OCI-LY7 (cell line): ENCODE data around the gene KCNJ15. TPM values are rescaled to one million over a fixed set of nuclear protein-coding genes. Genes with fewer than 3 reads are reported as not detected.

ENCODE experiments used
- BruUV-seq: library from RNA; stranded (reverse); fragments of 400-500 nt; replicated peaks from 2 replicates; lab custom pipeline; 2021; lab: Mats Ljungman, UMichigan
- CTCF ChIA-PET: fragments of 300-600 bp; sonication (Branson Sonifier 250); formaldehyde crosslinking; loops from one replicate; lab custom pipeline; 2022; ENCODE audit warnings: antibody characterized with exemption; ENCODE audit not compliant: unreplicated experiment; lab: Charles Lee
- POLR2A ChIA-PET: fragments of 300-600 bp; sonication (Branson Sonifier 250); formaldehyde crosslinking; loops from one replicate; lab custom pipeline; 2022; ENCODE audit warnings: antibody characterized with exemption; lab: Charles Lee
- DNase-seq: peaks from one replicate; pipeline ENCODE4 v3.0.0-alpha.2; 2015; ENCODE audit warnings: low spot score
- H2AFZ ChIP-seq: fragments of 200-600 bp; sonication (generic), shearing (Covaris generic); 2 replicates; pipeline ENCODE4 v1.6.1; 2014; ENCODE audit warnings: mild to moderate bottlenecking, antibody characterized with exemption, low read length, moderate library complexity
- H3K27ac ChIP-seq: fragments of 200-600 bp; sonication (generic); 2 replicates; pipeline ENCODE4 v1.5.1; 2014; ENCODE audit warnings: mixed run types, low read depth, mild to moderate bottlenecking, moderate library complexity, low read length, inconsistent platforms; ENCODE audit not compliant: poor library complexity, severe bottlenecking
- H3K36me3 ChIP-seq: fragments of 200-600 bp; sonication (generic); 2 replicates; pipeline ENCODE4 v1.6.1; 2014; ENCODE audit warnings: mild to moderate bottlenecking, antibody characterized with exemption, low read length, moderate library complexity, mixed read lengths; ENCODE audit not compliant: insufficient read depth
- H3K4me1 ChIP-seq: fragments of 200-600 bp; sonication (generic); 2 replicates; pipeline ENCODE4 v1.5.1; 2014; ENCODE audit warnings: mild to moderate bottlenecking, low read length; ENCODE audit not compliant: insufficient read depth, poor library complexity, severe bottlenecking
- H3K4me2 ChIP-seq: fragments of 200-600 bp; sonication (generic); 2 replicates; pipeline ENCODE4 v1.6.1; 2014; ENCODE audit warnings: mild to moderate bottlenecking, low read length
- H3K4me3 ChIP-seq: fragments of 200-600 bp; sonication (generic); 2 replicates; pipeline ENCODE4 v1.5.1; 2014; ENCODE audit warnings: mild to moderate bottlenecking, low read depth, low read length; ENCODE audit not compliant: poor library complexity, severe bottlenecking
- H3K79me2 ChIP-seq: fragments of 200-600 bp; sonication (generic); 2 replicates; pipeline ENCODE4 v1.6.1; 2016; ENCODE audit warnings: low read depth, mild to moderate bottlenecking, low read length, moderate library complexity, mixed read lengths; ENCODE audit not compliant: insufficient read depth
- H3K9me2 ChIP-seq: fragments of 200-600 bp; sonication (generic); 2 replicates; pipeline ENCODE4 v1.6.1; 2016; ENCODE audit warnings: mild to moderate bottlenecking, low read length, mixed read lengths; ENCODE audit not compliant: insufficient read depth
- H3K9me3 ChIP-seq: fragments of 200-600 bp; sonication (generic); 2 replicates; pipeline ENCODE4 v1.6.1; 2014; ENCODE audit warnings: mild to moderate bottlenecking, mixed run types, low read length, mixed read lengths
- H4K20me1 ChIP-seq: fragments of 200-600 bp; sonication (generic); 2 replicates; pipeline ENCODE4 v1.6.1; 2014; ENCODE audit warnings: mild to moderate bottlenecking, antibody characterized with exemption, low read length, moderate library complexity, mixed read lengths; ENCODE audit not compliant: insufficient read depth
- CTCF ChIP-seq: fragments of 200-600 bp; sonication (generic); conservative IDR thresholded peaks from 2 replicates; pipeline ENCODE4 v1.5.1; 2014; ENCODE audit warnings: mild to moderate bottlenecking, antibody characterized with exemption, low read length, moderate library complexity, mixed read lengths
- EZH2phosphoT487 ChIP-seq: fragments of 200-600 bp; sonication (generic); IDR thresholded peaks from 2 replicates; pipeline ENCODE4 v1.6.1; 2018; ENCODE audit warnings: low read depth, borderline replicate concordance, mild to moderate bottlenecking, mixed run types, antibody characterized with exemption, low read length, moderate library complexity, mixed read lengths
- intact Hi-C: fragments of 100-400 bp; cut with micrococcal nuclease; formaldehyde crosslinking; loops from one replicate; pipeline ENCODE4 v1.10.0; 2022; ENCODE audit not compliant: unreplicated experiment
- total RNA-seq, 2 experiments: library from RNA; depleted of rRNA in 1 of 2; stranded (reverse); fragments of >200 nt in 1 of 2; shearing (Covaris generic) in 1 of 2; gene quantifications; 2 replicates each; pipeline ENCODE4 v1.2.3, GENCODE V29; 2014 to 2022

Gene KCNJ15
- total RNA-seq, 2 experiments from 2014 or later = not detected

- no peaks in the 10 kb centered on the region for H3K79me2 ChIP-seq
- BruUV-seq = no TSS peak
- no peak overlapping the region for H3K4me3 ChIP-seq
- no peak overlapping the region for H3K4me2 ChIP-seq
- no peaks in the 10 kb centered on the region for H3K9me3 ChIP-seq
- no peak overlapping the region for H3K27ac ChIP-seq
- H4K20me1 ChIP-seq = no peaks in the 10 kb centered on the region
- H3K4me1 ChIP-seq = no peaks in the 10 kb centered on the region
- ChIA-PET CTCF (no interaction called here), POLR2A (no interaction called here)
- no peaks in the 10 kb centered on the region for H3K9me2 ChIP-seq
- TF ChIP-seq EZH2phosphoT487 = no peak
- no peak for TF ChIP-seq CTCF
- H3K36me3 ChIP-seq = no peaks in the 10 kb centered on the region
- no peak for DNase-seq
- H2AFZ ChIP-seq = no peak overlapping the region
- intact Hi-C loops = no loop called here
Observed at GRCh38 chr21:38333301-38334272, 76.8 kb downstream of the KCNJ15 start.

- POLR2A ChIA-PET = interaction anchor here (0.8 kb wide), 1 partner anchor 61 kb away, joined by 3 read pairs; no protein-coding TSS in a partner anchor
- no peak for DNase-seq
- intact Hi-C loops = no loop called here
- H2AFZ ChIP-seq = no peak overlapping the region
- H3K4me2 ChIP-seq = no peak overlapping the region
- H3K27ac ChIP-seq = no peak overlapping the region
- no peaks in the 10 kb centered on the region for H3K79me2 ChIP-seq
- TF ChIP-seq CTCF = no peak
- TF ChIP-seq EZH2phosphoT487 = no peak
- H3K36me3 ChIP-seq = no peaks in the 10 kb centered on the region
- no peaks in the 10 kb centered on the region for H3K9me3 ChIP-seq
- H4K20me1 ChIP-seq = no peaks in the 10 kb centered on the region
- CTCF ChIA-PET = no interaction called here
- no peak overlapping the region for H3K4me3 ChIP-seq
- H3K9me2 ChIP-seq = no peaks in the 10 kb centered on the region
- H3K4me1 ChIP-seq = no peaks in the 10 kb centered on the region
- no TSS peak for BruUV-seq
Observed at GRCh38 chr21:38334866-38335265, 78.1 kb downstream of the KCNJ15 start.

- H3K4me2 ChIP-seq = no peak overlapping the region
- intact Hi-C loops = no loop called here
- no peaks in the 10 kb centered on the region for H4K20me1 ChIP-seq
- no peaks in the 10 kb centered on the region for H3K9me2 ChIP-seq
- H3K27ac ChIP-seq = no peak overlapping the region
- no peaks in the 10 kb centered on the region for H3K79me2 ChIP-seq
- POLR2A ChIA-PET = no interaction called here
- no peak overlapping the region for H2AFZ ChIP-seq
- BruUV-seq = no TSS peak
- CTCF ChIA-PET = no interaction called here
- no peaks in the 10 kb centered on the region for H3K9me3 ChIP-seq
- H3K36me3 ChIP-seq = no peaks in the 10 kb centered on the region
- H3K4me3 ChIP-seq = no peak overlapping the region
- H3K4me1 ChIP-seq = no peaks in the 10 kb centered on the region
- DNase-seq = no peak
- TF ChIP-seq CTCF (no peak), EZH2phosphoT487 (no peak)
Observed at GRCh38 chr21:38337793-38338192, 81.0 kb downstream of the KCNJ15 start.
